ENCODE data around the gene IL17RB.

The IL17RB gene

DNA sequence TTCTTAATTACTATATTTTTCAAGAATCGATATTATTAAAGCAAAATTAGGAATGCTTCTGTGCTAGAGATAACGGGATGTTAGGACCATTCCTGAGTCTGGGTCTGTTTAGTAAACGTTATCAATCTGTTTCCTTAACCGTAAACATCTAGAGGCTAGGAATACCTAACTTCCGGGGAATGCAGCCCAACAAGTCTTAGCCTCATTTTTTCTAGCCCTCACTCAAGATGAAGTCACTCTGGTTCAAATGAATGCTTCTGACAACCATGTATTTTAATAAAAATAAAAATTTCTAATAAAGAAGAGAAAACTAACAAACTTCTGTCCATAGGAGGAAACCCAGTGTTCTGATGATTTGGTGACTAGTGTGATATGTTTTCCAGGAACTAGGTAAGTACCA is 56.3 kb downstream of the IL17RB start:
- Histone ChIP-seq H3K4me1 (ENCODE audit: insufficient read depth, low read length) (no peaks in the 10 kb centered on the region), H3K27ac (ENCODE audit: low read depth, low read length) (no peak overlapping the region), H3K27me3 (ENCODE audit: control insufficient read depth in 1 of 2, insufficient read depth in 2 of 2, low read length in 2 of 2) (no peaks in the 10 kb centered on the region), H3K9me3 (ENCODE audit: low read length) (no peaks in the 10 kb centered on the region), H3K4me3 (ENCODE audit: low read depth in 1 of 2, low read length in 2 of 2) (no peak overlapping the region), H3K36me3 (ENCODE audit: insufficient read depth, low read length) (no peaks in the 10 kb centered on the region), H3K9ac (ENCODE audit: low read length) (no peak overlapping the region)

DNA sequence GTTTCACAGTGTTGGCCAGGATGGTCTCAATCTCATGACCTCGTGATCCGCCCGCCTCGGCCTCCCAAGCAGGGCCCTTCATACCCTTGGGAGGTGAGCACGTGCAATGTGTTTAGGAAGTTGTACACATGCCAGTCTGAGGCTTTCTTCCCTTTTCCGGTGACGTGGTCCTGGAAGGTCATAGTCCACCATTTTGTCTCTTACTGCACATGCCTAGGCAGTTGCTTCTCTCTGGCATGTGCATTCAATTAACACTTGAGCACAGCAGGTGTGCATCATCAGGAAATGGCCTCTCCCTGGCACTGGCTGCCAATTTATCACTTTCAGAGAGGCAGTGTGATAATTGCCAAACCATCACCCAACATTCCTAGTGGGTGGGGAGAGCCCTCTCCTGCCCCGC is 67.0 kb downstream of the IL17RB start:
- Histone ChIP-seq H3K27ac (ENCODE audit: low read depth, low read length) (no peak overlapping the region), H3K9ac (ENCODE audit: low read length) (no peak overlapping the region), H3K36me3 (ENCODE audit: insufficient read depth, low read length) (no peaks in the 10 kb centered on the region), H3K4me3 (ENCODE audit: low read depth in 1 of 2, low read length in 2 of 2) (no peak overlapping the region), H3K9me3 (ENCODE audit: low read length) (no peaks in the 10 kb centered on the region), H3K4me1 (ENCODE audit: insufficient read depth, low read length) (no peaks in the 10 kb centered on the region), H3K27me3 (ENCODE audit: control insufficient read depth in 1 of 2, insufficient read depth in 2 of 2, low read length in 2 of 2) (no peaks in the 10 kb centered on the region)

Data from muscle layer of colon (tissue), 2 donors.